Hepatic stellate cell (primary cell): Measurements from ENCODE around the gene CHST1.

Source experiments
- DNase-seq: peaks from one replicate; pipeline ENCODE4 v3.0.0; 2011; ENCODE audit warnings: low spot score

CHST1 gene

DNA sequence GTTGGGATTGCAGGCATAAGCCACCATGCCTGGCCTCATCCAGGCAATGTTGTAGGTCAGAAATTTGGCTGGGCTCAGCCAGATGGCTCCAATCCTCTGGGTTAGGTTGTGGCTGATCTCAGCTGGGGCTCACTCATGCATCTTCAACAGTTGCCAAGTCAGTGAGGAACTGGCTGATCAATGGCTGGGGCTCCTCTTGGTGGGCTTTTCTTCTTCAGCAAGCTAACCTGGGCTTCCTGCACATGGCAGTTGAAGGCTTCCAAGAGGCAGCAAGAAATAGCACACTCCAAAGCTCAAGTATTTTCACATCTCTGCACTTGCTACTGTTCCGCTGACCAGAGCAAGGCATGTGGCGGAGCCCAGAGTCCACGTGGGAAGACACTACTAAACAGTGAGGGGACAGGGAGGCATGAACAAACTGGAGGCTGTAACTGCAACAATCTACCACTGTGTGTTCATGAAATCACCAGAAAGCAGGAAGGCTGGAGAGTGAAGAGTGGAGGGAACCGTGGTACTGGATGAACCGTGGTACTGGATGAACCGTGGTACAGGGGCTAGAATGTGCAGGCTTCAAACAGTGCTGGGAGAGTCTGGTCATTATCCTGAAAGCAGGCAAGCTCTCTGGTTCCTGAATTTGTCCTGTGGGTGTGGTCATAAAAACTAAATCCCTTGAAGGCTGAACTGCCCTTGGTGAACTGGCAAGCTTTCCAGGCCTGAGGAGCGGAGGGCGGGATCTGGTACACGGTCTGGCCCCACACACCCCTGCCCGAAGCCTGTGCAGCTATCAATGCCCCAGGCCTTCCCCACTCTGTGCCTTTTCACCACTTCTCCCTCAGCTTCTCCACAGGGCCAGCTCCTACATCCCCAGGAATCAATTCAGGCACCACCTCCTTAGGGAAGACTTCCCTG, 20.2 kb downstream of the CHST1 start:
- no peak for DNase-seq

DNA sequence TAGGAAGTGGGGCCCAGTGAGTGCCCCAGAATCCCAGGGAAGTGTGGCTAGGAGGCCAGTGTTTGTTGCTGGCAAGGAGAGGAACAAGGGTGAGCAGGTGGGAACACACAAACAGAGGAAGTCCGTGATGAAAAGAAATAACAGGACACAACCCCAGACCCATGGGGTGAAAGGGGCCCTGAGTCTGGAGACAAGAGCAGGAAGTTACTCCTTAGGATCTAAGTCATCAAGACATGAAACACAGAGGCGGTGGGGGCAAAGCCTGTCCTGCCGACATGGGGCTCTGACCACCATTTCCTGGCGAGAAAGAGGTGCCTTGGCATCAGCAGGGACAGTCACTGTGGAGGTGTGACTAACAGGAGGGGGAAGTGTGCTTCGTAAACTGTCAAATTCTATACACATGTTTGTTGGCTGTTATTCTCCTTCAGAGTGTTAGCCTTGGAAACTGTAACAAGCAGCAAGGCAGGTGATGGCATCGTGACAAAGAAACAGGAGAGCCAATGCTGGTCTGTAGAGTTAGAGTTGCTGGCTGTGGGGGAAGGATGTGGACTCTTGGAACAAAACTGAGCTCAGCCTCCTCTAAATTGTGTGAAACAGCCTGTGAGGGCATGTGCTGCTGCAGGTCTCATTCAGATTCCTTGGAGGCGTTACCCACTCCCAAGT, 21.7 kb downstream of the CHST1 start:
- DNase-seq, result no peak

DNA sequence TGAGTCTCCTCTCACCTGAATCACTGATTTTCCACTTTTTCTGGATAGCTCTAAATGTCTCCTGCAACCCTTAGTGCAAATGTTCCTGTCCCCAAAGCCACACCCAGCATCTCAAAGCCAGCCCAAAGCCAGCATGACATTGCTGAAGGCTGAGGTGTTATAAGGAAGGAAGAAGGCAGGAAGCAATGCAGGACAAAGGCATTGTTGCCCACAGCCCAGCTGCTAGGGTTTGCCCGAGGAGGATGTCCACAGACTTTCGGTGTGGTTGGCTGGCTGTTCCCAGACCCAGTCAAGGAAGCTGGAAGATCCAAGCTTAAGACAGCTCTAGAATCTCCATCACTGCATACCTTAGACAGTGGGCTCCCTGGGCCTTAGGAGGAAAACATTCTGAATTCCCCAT, 23.5 kb downstream of the CHST1 start:
- DNase-seq, result no peak

DNA sequence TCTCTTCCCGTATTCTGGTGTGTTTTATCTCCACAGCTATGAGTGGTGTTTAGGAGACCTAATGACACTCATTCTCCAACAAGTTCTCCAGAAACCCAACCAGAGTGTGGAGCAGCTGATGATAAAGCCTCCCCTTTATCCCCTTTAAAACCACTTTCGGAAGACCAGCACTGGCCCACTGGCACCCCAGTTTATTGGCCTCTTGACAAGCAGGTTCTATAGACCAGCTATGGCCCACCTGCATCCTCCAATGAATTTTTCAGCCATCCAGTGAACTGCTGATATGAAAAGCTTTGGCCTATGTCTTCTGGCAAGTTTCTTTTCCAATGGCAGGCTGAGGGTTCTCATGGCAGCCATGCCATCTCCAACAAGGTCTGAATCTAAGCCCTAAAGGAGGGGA, 27.4 kb downstream of the CHST1 start:
- no peak for DNase-seq

DNA sequence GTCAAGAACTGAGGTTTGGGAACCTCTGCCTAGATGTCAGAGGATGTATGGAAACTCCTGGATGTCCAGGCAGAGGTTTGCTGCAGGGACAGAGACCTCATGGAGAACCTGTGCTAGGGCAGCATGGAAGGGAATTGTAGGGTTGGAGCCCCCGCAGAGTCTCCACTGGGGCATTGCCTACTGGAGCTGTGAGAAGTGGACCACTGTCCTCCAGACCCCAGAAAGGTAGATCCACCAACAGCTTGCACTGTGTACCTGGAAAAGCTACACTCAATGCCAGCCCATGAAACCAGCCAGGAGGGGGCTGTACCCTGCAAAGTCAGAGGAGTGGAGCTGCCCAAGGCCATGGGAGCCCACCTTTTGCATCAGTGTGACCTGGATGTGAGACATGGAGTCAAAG, 29.5 kb downstream of the CHST1 start:
- DNase-seq, result no peak

DNA sequence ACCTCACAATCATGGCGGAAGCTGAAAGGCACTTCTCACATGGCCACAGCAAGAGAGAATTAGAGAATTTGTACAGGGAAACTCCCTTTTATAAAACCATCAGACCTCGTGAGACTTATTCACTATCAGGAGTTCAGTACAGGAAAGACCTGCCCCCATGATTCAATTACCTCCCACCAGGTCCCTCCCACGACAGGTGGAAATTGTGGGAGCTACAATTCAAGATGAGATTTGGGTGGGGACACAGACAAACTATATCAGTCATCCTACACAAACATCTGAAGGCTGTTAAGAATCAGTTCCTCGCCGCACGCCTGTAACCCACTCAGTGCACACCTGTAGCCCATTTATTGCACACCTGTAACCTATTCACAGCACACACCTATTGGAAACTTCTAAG, 39.8 kb downstream of the CHST1 start:
- DNase-seq, result no peak

DNA sequence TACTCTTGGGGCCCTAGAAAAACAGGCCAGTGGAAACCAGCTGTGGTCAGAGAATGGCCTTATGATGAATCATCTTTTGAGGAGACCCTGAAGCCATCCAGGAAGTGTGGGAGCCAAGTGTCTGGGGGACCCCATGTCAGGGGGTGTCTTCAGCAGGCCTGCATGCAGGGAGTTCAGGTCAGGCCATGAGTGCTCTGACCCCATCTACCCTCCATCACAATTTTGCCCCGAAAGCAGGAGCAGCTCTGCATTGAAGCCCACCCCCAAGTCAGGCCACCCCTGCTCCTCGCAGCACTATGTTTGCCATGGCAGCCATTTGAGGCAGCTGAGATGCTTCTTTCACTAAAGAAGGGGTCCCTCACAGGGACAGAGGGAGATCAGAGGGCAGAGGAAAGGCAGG, 41.3 kb downstream of the CHST1 start:
- DNase-seq, result no peak

DNA sequence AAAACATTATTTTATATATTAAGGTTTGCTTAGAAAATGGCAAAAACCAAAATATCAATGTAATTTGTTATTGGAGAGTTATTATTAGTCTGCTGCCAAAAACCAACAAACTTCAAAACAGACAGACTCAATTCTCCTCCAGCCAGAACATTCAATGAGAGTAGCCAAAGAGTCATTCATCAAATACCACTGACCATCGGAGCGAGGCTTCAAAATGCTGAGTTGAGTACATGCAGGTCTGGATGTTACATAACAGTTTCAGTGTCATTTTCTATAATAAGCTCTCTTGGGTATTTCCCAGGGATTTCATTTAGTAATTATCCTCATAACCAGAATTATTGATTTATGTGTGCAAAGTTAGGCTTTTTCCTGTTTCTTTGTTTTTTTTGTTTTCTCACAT, 42.6 kb downstream of the CHST1 start:
- no peak for DNase-seq

DNA sequence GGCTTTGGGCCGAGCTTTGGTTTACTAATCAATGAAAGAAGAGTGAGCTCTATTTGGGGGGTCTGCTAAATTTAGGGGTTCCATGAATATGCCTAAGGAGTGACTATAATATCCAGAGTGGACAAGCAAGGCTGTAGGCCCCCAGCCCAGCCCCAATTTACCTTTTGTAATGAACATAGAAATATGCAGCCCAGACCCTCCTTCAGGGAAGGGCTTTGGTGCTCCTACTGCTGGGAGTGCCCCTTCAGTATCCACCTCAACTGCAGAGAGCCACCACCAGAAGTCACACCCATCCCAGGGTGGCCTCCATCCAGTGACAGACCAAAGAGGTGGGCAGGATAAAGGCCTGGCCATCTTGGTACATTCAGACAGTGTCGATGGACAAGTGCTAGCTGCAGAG, 43.1 kb downstream of the CHST1 start:
- no peak for DNase-seq

DNA sequence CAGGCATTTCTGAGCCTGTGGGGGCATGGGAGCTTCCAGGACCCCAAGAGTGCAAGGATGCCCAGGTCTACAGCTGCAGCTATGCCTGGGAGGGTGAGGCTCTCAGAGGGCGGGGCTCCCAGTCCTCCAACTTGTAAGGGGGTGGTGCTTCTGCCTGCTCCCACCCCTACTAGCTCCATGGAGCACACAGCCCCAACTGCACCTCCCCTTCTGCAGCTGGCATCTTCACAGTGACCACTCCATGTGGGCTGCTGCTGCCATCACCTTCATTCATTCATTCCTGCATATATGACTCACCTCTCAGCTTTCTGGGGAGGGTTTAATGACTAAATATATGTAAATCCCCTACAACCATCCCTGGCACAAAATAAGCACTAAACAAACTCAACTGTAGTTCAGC, 43.8 kb downstream of the CHST1 start:
- no peak for DNase-seq

DNA sequence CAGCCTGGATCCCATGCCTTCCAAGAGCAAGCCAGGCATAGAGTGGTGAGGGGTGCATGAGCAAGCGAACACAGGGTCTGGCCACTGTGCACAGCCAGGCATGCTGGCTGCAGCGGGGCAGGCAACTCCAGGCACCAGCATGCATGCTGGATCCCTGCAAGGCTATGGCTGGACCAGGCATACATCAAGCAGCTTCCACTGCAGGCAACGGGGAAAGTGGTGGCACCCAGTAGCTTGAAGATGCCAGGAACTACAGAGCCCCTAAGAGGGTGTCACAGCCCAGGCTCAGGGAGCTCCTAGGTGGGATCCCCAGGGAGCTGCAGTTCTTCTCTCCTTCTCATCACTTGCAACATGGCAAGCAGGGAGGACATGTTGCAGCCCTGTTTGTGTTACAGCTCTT, 45.2 kb downstream of the CHST1 start:
- no peak for DNase-seq

DNA sequence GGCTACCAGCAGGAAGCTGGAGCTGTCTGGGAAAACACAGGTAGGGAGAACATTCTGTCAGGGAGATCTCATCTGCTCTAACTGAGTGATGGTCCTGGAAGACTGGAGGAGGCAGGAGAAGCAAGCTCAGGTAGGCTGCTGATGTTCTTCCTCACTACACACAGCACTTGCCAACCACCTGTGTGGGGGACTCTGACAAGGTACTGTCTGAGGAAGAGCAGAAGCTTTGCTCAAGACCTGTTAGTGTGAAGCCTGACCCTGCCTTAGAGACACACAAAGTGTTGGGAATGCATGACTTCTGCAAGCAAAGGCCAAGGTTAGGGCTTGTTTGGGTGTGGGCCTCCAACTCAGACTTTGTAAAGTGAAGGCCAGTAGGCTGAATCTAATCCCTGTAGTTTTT, 46.5 kb downstream of the CHST1 start:
- no peak for DNase-seq

DNA sequence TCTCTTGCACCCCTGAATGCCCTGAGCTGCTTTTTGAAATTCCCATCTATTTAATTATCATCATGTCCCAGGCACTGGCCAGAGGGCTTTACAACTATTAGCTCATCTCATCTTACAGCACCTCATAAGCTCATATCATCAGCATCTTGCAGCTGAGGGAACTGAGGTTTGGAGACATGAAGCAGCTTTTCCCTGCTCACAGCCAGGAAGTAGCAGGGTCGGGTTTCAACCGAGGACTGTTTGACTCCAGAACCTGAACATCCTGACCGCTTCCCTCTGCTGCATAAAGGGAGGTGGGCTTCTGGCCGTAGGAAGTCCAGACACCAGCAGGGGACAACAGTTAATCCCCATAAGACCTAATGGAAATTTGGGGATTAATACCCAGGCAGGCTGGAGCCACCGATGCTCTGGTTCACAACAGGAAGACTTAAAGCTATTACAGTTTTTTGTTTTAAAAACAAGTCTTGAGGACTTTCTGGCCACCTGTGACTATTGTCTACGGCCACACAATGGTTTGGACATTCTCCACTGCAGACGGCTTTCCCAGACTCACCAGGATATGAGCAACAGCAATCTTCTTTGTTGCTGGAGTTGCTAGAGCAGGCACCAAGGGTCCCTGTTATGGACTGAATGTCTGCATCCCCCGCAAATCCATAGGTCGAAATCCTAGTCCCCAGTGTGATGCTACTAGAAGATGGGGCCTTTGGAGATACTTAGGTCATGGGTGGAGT, 47.4 kb downstream of the CHST1 start:
- no peak for DNase-seq

DNA sequence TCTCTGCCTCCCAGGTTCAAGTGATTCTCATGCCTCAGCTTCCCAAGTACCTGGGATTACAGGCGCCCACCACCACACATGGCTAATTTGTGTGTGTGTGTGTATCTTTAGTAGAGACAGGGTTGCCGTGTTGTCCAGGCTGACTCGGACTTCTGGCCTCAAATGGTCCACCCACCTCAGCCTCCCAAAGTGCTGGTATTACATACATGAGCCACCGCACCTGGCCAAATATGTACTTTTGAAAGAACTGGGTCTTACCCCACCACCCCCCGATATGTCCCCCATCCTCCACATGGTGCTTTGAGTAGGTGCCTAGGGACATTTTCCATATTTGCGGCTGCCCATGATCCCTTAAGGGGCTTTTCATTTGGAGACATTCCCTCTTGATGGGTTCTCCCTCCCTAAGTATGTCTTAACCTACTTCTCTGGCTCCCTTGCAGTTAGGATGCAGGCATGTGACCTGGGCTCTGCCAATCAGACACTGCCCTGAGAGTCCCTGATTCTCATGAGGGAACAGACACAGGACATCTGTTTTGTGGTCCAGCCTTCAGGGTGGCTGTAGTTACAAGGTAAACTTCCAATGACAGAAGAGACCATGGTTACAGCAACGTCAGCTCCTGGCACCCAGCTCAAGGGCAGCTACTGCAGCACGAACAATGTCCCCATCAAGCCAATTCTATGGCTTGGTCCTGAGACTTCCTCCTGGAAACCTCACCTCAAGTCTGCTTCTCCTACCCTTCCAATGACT, 48.4 kb downstream of the CHST1 start:
- DNase-seq, result no peak

DNA sequence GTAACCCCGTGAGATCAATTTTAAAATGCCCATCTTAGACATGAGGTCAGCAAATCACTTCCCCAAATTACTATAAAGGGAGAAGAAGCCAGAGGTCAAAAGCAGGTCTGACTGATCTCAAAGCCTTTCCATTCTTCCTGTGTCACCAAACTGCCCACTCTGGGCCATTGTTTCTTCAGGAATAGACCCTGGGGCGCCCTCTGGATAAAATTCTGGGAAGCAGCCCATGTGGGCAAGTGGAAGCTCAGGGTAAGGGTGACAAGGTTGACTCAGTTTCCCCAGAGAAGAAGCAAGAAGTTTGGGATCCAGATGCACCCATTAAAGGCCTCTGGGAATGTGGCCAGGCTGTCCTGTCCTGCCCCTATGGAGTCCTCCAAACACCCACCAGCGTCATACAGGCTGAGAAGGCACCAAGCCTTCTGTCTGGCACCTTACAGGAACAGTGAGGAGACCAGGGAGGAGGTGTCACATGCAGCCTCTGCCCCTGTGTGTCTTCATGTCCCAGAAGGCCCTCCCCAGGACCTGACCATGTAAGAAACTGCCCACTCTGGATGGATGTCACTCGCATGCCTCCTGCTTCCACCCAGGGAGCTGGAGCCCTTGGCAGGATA, 50.1 kb downstream of the CHST1 start:
- no peak for DNase-seq

DNA sequence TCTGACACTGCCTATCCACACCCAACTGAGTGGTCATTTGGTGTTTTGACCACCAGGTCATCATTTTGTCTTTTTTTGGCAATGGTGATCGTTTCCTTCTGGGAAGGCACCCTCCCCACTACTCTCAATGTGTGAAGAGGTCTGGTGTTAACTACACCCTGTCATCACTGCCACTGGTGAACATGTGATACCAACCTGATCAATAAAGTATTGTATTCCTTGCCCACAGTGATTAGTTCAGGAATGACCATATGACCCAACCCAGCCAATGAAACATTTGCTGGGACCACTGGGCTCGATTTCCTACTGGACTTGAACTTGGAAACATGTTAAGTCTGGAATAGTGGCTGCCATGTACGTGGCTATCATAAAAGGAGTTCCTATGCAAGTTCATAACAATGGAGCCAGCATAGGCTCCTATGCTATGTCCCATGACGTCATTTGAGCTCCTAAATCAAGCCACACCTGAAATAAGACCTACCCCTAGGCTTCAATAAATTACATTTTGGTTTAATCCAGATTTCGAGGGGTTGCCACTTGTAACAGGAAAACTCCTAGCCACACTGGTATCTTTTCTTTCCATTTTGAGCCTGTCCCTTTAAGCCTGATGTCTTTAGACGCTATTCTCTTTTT, 51.1 kb downstream of the CHST1 start:
- DNase-seq, result no peak

DNA sequence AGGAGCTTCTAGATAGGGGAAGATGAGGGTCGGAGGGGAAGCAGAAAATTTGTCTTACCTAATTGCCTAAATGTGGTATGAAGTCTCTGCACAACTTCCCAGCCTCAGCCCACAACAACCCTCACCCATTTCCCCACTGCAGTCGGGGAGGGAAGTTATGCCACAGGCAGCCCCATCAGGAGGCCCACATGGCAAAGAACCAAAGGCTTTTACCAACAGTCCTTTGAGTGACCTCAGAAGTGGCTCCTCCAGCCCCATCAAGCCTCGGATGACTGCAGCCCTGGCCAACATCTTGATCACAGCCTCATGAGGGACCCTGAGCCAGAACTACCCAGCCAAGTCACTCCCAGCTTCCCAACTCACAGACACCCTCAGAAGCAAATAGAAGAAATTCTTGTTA, 54.8 kb downstream of the CHST1 start:
- no peak for DNase-seq

DNA sequence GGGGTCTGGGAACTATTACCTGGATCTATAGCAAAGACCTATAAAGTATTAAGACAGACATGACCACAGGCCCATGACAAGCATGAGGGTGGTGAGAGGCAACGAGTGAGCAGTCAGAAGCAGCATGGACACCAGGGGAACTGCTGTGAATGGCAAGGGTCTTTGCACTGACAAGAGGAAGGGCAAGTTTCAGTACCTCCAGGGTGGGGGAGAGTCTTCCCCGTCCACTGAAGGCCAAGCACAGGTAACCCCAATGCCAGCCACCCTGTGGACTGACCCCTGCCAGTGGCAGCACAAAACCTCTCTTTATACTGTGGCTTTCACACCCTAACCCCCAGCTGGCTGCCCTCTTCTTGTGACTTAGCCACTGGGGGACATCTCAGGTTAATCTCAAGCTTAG, 55.5 kb downstream of the CHST1 start:
- DNase-seq, result no peak

DNA sequence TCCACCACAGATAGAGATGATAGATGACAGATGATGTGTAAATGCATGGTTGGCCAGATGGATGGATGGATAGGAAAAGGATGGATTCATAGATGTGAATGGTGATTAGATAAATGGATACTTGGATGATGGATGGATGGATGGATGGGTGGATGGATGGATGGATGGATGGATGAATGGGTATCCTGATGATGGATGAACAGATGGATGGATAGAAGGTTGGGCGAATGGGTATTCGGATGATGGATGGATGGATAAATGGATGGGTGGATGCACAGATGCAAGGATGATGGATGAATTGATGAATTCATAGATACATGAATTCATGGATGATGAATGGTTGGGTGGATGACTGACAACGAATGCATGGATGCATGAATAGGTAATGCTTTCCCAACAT, 56.1 kb downstream of the CHST1 start:
- DNase-seq, result no peak

DNA sequence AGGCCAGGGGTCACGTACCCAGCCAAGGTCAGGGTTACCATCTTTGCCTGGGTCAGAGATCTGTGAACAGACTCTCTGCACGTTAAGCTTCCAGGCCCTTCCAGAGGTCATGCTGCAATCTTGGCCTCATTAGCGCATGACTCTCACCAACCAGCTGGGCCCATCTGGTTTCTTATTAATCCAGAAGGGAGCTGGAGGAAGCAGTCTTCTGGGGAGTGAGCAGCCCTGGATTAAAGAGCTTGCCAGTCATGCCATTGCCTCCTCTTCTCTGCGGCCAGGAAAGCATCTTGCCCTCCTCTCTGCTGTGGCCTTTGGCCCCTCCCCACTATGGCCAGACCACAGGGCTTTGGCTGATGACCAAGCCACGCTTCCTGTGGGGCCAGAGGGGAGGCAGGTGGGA, 57.4 kb downstream of the CHST1 start:
- no peak for DNase-seq

DNA sequence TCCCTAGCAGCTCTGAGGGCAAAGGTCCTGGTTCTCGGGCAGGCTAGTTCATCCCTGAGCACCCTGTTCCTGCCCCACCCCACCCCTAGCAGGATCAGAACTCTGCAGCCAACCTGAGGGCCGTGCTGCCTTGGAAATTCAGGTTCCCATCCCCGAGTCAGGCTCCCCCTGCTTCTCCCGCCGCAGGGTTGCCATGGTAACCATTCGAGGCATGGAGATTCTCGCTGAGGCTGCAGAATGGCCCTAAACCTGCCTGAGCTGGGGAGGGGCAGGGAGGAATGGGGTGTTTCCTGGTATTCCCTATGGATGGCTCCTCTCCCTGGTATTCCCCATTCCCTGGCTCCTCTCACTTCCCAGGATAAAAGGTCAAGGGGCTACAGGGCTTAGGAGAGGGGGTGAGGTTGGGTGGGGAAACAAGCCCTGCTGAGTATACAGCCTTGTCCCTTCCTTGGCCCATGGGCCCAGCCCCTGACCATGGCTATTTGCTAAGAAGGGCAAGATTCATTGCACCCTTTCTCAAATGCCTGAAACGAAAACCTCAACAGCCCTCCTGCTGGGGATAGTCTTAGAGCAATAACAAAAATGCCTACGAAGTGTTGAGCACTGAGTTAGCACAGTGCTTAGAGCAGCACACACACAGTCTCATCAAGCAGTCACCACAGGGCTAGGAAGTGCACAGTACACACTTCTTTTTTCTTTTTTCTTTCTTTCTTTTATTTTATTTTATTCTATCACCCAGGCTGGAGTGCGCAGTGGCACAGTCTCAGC, 58.7 kb downstream of the CHST1 start:
- DNase-seq, result no peak
